Prostate gland (tissue), 2 donors: ENCODE data around the gene SPRED3.

Source experiments
- POLR2AphosphoS5 ChIP-seq: sonication (generic); formaldehyde crosslinking; IDR thresholded peaks from one replicate; pipeline ENCODE4 v1.6.1; 2017; ENCODE audit warnings: antibody characterized with exemption
- TF ChIP-seq, protein P1 (sequence below), 4 experiments: fragments of 200-600 bp in 2 of 4; fragments of 450-650 bp in 2 of 4; sonication (generic) in 2 of 4; IDR thresholded peaks; 1 replicate in 3 of 4; 2 replicates in 1 of 4; pipeline ENCODE4 v1.5.1; 2016 to 2019; ENCODE audit warnings: antibody characterized with exemption in 4 of 4, mild to moderate bottlenecking in 2 of 4, moderate library complexity in 2 of 4

DNA sequence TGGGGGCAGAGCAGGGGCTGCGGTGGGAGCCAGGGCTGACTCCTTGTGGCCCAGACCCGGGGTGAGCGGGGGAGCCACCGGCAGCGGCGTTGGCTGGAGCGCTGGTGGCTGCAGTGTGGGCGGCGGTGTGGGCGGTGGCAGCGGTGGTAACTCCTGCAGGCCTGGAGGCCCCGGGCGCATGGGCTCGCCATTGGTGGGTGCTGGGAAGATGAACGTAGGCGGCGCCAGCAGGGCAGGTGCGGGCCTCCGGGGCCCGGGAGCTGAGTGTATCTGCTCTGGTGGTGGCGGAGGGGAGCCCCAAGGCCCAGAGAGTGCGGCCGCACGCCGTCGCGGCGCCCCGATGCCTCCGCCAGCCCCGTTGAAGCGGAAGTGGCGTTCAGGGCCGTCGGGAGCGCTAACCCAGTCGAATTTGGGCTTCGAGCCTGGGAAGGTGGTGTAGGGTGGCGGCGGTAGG lies 2.7 kb upstream of the SPRED3 start:
- TF ChIP-seq, protein P1, sequence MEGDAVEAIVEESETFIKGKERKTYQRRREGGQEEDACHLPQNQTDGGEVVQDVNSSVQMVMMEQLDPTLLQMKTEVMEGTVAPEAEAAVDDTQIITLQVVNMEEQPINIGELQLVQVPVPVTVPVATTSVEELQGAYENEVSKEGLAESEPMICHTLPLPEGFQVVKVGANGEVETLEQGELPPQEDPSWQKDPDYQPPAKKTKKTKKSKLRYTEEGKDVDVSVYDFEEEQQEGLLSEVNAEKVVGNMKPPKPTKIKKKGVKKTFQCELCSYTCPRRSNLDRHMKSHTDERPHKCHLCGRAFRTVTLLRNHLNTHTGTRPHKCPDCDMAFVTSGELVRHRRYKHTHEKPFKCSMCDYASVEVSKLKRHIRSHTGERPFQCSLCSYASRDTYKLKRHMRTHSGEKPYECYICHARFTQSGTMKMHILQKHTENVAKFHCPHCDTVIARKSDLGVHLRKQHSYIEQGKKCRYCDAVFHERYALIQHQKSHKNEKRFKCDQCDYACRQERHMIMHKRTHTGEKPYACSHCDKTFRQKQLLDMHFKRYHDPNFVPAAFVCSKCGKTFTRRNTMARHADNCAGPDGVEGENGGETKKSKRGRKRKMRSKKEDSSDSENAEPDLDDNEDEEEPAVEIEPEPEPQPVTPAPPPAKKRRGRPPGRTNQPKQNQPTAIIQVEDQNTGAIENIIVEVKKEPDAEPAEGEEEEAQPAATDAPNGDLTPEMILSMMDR (IDR thresholded peaks at IDR 0.05): no peak
- no peak for TF ChIP-seq POLR2AphosphoS5
